ENCODE data around the gene LRRC23. TPM values are rescaled to one million over a fixed set of nuclear protein-coding genes. Genes with fewer than 3 reads are reported as not detected.

The LRRC23 gene
- total and polyA plus RNA-seq, 2 of the 13 experiments (the other 11 are each of a cell fraction or from before 2014, with no cell fraction given): 6.0 to 7.8 TPM

DNA sequence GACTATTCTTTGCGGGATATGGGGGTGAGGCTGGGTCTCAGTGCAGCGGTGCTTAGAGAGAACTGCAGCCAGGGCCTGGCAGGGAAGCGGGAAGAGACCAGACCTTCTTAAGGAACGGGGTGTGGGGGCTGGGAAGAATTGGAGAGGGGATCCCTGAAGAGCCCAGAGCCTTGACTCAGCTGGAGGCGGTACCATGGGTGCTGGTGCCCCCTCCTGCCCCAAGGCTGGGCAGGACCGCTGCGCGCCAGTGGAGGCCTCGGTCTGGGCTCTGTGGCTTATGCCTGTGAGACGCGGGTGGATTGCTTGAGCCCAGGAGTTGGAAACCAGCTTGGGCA is 37.7 kb downstream of the LRRC23 start:
- no peaks in the 10 kb centered on the region for H3K9me3 ChIP-seq (ENCODE audit: low read length)
- TF ChIP-seq, protein P1, sequence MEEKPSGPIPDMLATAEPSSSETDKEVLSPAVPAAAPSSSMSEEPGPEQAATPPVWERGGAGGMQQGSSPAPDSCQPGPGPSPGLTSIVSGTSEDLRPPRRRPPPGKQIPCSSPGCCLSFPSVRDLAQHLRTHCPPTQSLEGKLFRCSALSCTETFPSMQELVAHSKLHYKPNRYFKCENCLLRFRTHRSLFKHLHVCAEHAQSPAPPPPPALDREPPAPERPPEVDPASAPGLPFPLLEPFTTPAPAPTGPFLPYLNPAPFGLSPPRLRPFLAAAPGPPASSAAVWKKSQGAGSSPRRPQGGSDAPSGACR (CRISPR knock-in tag; IDR thresholded peaks at IDR 0.05): no peak
- TF ChIP-seq TRIM24 (CRISPR knock-in tag; IDR thresholded peaks at IDR 0.05): no peak
- TF ChIP-seq ZNF841 (CRISPR knock-in tag; IDR thresholded peaks at IDR 0.05; ENCODE audit: borderline replicate concordance): no peak
- TF ChIP-seq NCOA1 (CRISPR knock-in tag; IDR thresholded peaks at IDR 0.05): no peak
- TF ChIP-seq, protein P2, sequence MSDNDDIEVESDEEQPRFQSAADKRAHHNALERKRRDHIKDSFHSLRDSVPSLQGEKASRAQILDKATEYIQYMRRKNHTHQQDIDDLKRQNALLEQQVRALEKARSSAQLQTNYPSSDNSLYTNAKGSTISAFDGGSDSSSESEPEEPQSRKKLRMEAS (IDR thresholded peaks at IDR 0.05): no peak
- no peak for TF ChIP-seq GTF2F1 (IDR thresholded peaks at IDR 0.05; ENCODE audit: low read length)
- no peak for TF ChIP-seq SRF (IDR thresholded peaks at IDR 0.05; ENCODE audit: low read depth, low read length)
- 0 out of 2 replicates have a peak, but pooled peaks have one; percentile 8 for TF ChIP-seq ZNF333 (CRISPR knock-in tag; IDR thresholded peaks at IDR 0.05; ENCODE audit: borderline replicate concordance)
- TF ChIP-seq JUND (CRISPR knock-in tag; IDR thresholded peaks at IDR 0.05): no peak
- TF ChIP-seq, protein P3, sequence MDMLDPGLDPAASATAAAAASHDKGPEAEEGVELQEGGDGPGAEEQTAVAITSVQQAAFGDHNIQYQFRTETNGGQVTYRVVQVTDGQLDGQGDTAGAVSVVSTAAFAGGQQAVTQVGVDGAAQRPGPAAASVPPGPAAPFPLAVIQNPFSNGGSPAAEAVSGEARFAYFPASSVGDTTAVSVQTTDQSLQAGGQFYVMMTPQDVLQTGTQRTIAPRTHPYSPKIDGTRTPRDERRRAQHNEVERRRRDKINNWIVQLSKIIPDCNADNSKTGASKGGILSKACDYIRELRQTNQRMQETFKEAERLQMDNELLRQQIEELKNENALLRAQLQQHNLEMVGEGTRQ (IDR thresholded peaks at IDR 0.05; ENCODE audit: low read depth, low read length): no peak
- TF ChIP-seq, protein P3 (CRISPR knock-in tag; IDR thresholded peaks at IDR 0.05; ENCODE audit: borderline replicate concordance): no peak
- peak; percentile 24 for TF ChIP-seq RBM22 (optimal IDR thresholded peaks at IDR 0.05; ENCODE audit: low read length)
- TF ChIP-seq, protein P4, sequence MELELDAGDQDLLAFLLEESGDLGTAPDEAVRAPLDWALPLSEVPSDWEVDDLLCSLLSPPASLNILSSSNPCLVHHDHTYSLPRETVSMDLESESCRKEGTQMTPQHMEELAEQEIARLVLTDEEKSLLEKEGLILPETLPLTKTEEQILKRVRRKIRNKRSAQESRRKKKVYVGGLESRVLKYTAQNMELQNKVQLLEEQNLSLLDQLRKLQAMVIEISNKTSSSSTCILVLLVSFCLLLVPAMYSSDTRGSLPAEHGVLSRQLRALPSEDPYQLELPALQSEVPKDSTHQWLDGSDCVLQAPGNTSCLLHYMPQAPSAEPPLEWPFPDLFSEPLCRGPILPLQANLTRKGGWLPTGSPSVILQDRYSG (CRISPR knock-in tag; IDR thresholded peaks at IDR 0.05): no peak
- TF ChIP-seq ZNF563 (CRISPR knock-in tag; IDR thresholded peaks at IDR 0.05): no peak
- TF ChIP-seq, protein P5, sequence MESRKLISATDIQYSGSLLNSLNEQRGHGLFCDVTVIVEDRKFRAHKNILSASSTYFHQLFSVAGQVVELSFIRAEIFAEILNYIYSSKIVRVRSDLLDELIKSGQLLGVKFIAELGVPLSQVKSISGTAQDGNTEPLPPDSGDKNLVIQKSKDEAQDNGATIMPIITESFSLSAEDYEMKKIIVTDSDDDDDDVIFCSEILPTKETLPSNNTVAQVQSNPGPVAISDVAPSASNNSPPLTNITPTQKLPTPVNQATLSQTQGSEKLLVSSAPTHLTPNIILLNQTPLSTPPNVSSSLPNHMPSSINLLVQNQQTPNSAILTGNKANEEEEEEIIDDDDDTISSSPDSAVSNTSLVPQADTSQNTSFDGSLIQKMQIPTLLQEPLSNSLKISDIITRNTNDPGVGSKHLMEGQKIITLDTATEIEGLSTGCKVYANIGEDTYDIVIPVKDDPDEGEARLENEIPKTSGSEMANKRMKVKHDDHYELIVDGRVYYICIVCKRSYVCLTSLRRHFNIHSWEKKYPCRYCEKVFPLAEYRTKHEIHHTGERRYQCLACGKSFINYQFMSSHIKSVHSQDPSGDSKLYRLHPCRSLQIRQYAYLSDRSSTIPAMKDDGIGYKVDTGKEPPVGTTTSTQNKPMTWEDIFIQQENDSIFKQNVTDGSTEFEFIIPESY (CRISPR knock-in tag; IDR thresholded peaks at IDR 0.05): peak; percentile 94
- TF ChIP-seq, protein P6, sequence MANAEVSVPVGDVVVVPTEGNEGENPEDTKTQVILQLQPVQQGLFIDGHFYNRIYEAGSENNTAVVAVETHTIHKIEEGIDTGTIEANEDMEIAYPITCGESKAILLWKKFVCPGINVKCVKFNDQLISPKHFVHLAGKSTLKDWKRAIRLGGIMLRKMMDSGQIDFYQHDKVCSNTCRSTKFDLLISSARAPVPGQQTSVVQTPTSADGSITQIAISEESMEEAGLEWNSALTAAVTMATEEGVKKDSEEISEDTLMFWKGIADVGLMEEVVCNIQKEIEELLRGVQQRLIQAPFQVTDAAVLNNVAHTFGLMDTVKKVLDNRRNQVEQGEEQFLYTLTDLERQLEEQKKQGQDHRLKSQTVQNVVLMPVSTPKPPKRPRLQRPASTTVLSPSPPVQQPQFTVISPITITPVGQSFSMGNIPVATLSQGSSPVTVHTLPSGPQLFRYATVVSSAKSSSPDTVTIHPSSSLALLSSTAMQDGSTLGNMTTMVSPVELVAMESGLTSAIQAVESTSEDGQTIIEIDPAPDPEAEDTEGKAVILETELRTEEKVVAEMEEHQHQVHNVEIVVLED (CRISPR knock-in tag; IDR thresholded peaks at IDR 0.05; ENCODE audit: borderline replicate concordance): no peak
- peak; percentile 57 for TF ChIP-seq AGO2 (optimal IDR thresholded peaks at IDR 0.05; ENCODE audit: low read depth, low read length)
- WGBS (ENCODE audit: low lambda C conversion rate): 97% methylated on average over 7 of the region's 11 CpGs
- ChIA-PET CTCF (ENCODE audit: low intra/inter-chr PET ratio, low total read pairs) (no interaction called here), POLR2A (interaction anchor here (0.6 to 2.5 kb wide), 5 partner anchors 35 to 189 kb away, joined by 3 to 12 read pairs (median 4); partner anchors contain the start of gene TPI1)
- H2AFZ ChIP-seq (ENCODE audit: low read length): no peak overlapping the region
- H3K4me3 ChIP-seq (replicated peaks in 1 of 3; ENCODE audit: insufficient read depth in 1 of 3, low read depth in 2 of 3, low read length in 3 of 3): no peak overlapping the region
- H3K4me1 ChIP-seq (ENCODE audit: insufficient read depth, low read length): peaks cover 48% of the 10 kb centered on the region
- no TSS peak for BruUV-seq (replicated peaks)
- H3K79me2 ChIP-seq (ENCODE audit: insufficient read depth, low read length): no peaks in the 10 kb centered on the region
- no peaks in the 10 kb centered on the region for H3K27me3 ChIP-seq (ENCODE audit: control insufficient read depth in 1 of 2, insufficient read depth in 2 of 2, low read length in 2 of 2)
- H3K36me3 ChIP-seq (replicated peaks in 1 of 2; ENCODE audit: control insufficient read depth in 1 of 2, insufficient read depth in 2 of 2, low read length in 2 of 2): peaks cover 0 to 10% of the 10 kb centered on the region in 2 experiments; a peak in 2 of 5 replicates
- intact Hi-C loops (cut with micrococcal nuclease; ENCODE audit: unreplicated experiment) (no loop called here), in situ Hi-C loops (cut with HindIII; ENCODE audit: extremely low pct_ligation_motif_present, low pct_unique_long_range_greater_than_20kb) (loop anchor here (10.0 kb wide), 1 partner anchor 173 kb away; no protein-coding TSS in a partner anchor)
- ATAC-seq (no peak), DNase-seq (ENCODE audit: low spot score) (no peak), FAIRE-seq (no peak)
- no peaks in the 10 kb centered on the region for H4K20me1 ChIP-seq (ENCODE audit: insufficient read depth, low read length)
- H3K4me2 ChIP-seq (ENCODE audit: low read depth, low read length): no peak overlapping the region
- H3K27ac ChIP-seq (ENCODE audit: extremely low read length, insufficient read depth, low read length): peak overlapping the region; percentile 98
- 0 out of 2 replicates have a peak overlapping the region, but pooled peaks have one; percentile 82 for H3K9ac ChIP-seq (ENCODE audit: insufficient read depth, low read depth, low read length)
